AG09309 (cell line): Measurements from ENCODE around the gene TSSK2.

ENCODE experiments used
- DNase-seq: peaks from one replicate; pipeline ENCODE4 v3.0.0-alpha.2; 2010; ENCODE audit warnings: low read depth
- H3K4me3 ChIP-seq: 2 replicates; pipeline ENCODE4 v1.5.1; 2011; ENCODE audit warnings: mild to moderate bottlenecking, low read depth, low read length, moderate library complexity; ENCODE audit not compliant: control insufficient read depth
- CTCF ChIP-seq: IDR thresholded peaks from 2 replicates; pipeline ENCODE4 v1.5.1; 2011; ENCODE audit warnings: mild to moderate bottlenecking, low read depth, low read length, inconsistent platforms; ENCODE audit not compliant: insufficient read depth, control insufficient read depth; ENCODE audit errors: missing control alignments

TSSK2 gene

GRCh38 chr22:19097518-19097917 lies 33.6 kb upstream of the TSSK2 start:
- TF ChIP-seq CTCF: no peak
- no peak for DNase-seq

GRCh38 chr22:19098157-19098556 lies 33.0 kb upstream of the TSSK2 start:
- DNase-seq: no peak
- TF ChIP-seq CTCF: no peak
- no peak overlapping the region for H3K4me3 ChIP-seq

More at GRCh38 chr22:19097518-19097917, 33.6 kb upstream of the TSSK2 start:
- H3K4me3 ChIP-seq: no peak overlapping the region

GRCh38 chr22:19103880-19104821 lies 27.0 kb upstream of the TSSK2 start:
- DNase-seq: no peak
- H3K4me3 ChIP-seq: no peak overlapping the region
- no peak for TF ChIP-seq CTCF

GRCh38 chr22:19105456-19105855 lies 25.7 kb upstream of the TSSK2 start:
- DNase-seq: no peak
- no peak overlapping the region for H3K4me3 ChIP-seq
- no peak for TF ChIP-seq CTCF

- peak; percentile 17 for TF ChIP-seq CTCF
- DNase-seq: no peak
- no peak overlapping the region for H3K4me3 ChIP-seq
Measured at GRCh38 chr22:19105867-19106802, 25.0 kb upstream of the TSSK2 start.

GRCh38 chr22:19106886-19107729 lies 24.0 kb upstream of the TSSK2 start:
- DNase-seq: no peak
- H3K4me3 ChIP-seq: no peak overlapping the region
- TF ChIP-seq CTCF: no peak
